Hindlimb muscle (tissue), 1 donor: ENCODE measurements around the gene CDCA3. TPM values are rescaled to one million over a fixed set of nuclear protein-coding genes. Genes with fewer than 3 reads are reported as not detected.

Experiments used
- DNase-seq: peaks from one replicate; pipeline ENCODE4 v3.0.0-alpha.2; 2013
- polyA plus RNA-seq: library from polyadenylated mRNA; unstranded; fragments of 120-200 nt; gene quantifications from one replicate; pipeline ENCODE4 v1.2.1, GENCODE V29; 2013; ENCODE audit not compliant: insufficient read length

CDCA3 gene
- polyA plus RNA-seq, 1 donor, result 16.7 TPM

GRCh38 chr12:6819106-6820030, 31.7 kb downstream of the CDCA3 start:
- no peak for DNase-seq

- no peak for DNase-seq
Observed at GRCh38 chr12:6818645-6819044, 32.4 kb downstream of the CDCA3 start.

- DNase-seq, result no peak
Observed at GRCh38 chr12:6818222-6818621, 32.9 kb downstream of the CDCA3 start.

- DNase-seq, result no peak
Observed at GRCh38 chr12:6817662-6818157, 33.4 kb downstream of the CDCA3 start.

- no peak for DNase-seq
Observed at GRCh38 chr12:6817098-6817497, 34.0 kb downstream of the CDCA3 start.

- no peak for DNase-seq
Observed at GRCh38 chr12:6816598-6816997, 34.5 kb downstream of the CDCA3 start.

GRCh38 chr12:6813363-6813762, 37.7 kb downstream of the CDCA3 start:
- DNase-seq, result no peak

- DNase-seq, result no peak
Observed at GRCh38 chr12:6810758-6811157, 40.3 kb downstream of the CDCA3 start.

DNA sequence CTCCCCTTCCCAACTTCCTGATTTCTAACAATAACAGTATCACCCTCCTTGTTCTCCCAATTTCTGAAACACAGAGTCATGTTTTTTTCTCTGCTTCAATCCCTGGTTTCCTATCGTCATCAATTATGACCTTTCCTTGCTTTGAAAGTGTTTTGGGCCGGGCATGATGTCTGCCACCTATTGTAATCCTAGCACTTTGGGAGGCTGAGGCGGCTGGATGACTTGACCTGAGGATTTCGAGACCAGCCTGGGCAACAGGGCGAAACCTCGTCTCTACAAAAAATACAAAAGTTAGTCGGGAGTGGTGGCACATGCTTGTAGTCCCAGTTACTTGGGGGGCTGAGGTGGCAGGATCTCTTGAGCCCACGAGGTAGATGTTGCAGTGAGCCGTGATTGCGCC, 42.0 kb downstream of the CDCA3 start:
- DNase-seq, result no peak

DNA sequence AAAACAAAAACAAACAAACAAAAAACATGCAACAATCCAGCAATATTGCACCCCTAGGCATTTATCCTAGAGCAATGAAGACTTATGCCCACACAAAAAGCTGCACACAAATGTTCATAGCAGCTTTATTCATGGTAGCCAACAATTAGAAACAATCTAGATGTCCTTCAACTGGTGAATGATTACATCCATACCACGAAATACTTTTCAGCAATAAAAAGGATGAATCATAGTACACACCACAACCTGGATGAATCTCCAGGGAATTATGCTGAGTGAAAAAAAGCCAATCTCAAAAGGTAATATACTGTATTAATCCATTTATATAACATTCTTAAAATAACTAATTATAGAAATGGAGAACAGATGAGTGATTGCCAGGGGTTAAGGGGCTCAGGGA, 43.9 kb downstream of the CDCA3 start:
- no peak for DNase-seq

GRCh38 chr12:6799147-6799546, 51.9 kb downstream of the CDCA3 start:
- DNase-seq, result no peak

Other genes starting within 250 kb of the CDCA3 start
- gene CHD4, start 243.9 kb downstream of the CDCA3 start, polyA plus RNA-seq, result 174 TPM
- 2.4 TPM for gene LPAR5, start 215.3 kb downstream of the CDCA3 start, polyA plus RNA-seq
- 2.9 TPM for gene ACRBP, start 203.9 kb downstream of the CDCA3 start, polyA plus RNA-seq
- gene ING4, start 188.2 kb downstream of the CDCA3 start, polyA plus RNA-seq, result 47.6 TPM
- 50.4 TPM for gene ZNF384, start 161.9 kb downstream of the CDCA3 start, polyA plus RNA-seq
- gene PIANP, start 150.5 kb downstream of the CDCA3 start, polyA plus RNA-seq, result 2.4 TPM
- 65.7 TPM for gene COPS7A, start 127.2 kb downstream of the CDCA3 start, polyA plus RNA-seq
- gene MLF2, start 98.1 kb downstream of the CDCA3 start, polyA plus RNA-seq, result 134 TPM
- 373 TPM for gene PTMS, start 84.9 kb downstream of the CDCA3 start, polyA plus RNA-seq
- 0.80 TPM for gene LAG3, start 78.8 kb downstream of the CDCA3 start, polyA plus RNA-seq
- gene CD4, start 61.8 kb downstream of the CDCA3 start, polyA plus RNA-seq, result 11.1 TPM
- 17.6 TPM for gene GPR162, start 29.5 kb downstream of the CDCA3 start, polyA plus RNA-seq
- 29.7 TPM for gene P3H3, start 22.9 kb downstream of the CDCA3 start, polyA plus RNA-seq
- 32.6 TPM for gene GNB3, start 10.4 kb downstream of the CDCA3 start, polyA plus RNA-seq
- gene USP5, start 864 bp upstream of the CDCA3 start, polyA plus RNA-seq, result 66.9 TPM
- gene TPI1, start 16.2 kb upstream of the CDCA3 start, polyA plus RNA-seq, result 1,016 TPM
- gene SPSB2, start 22.0 kb upstream of the CDCA3 start, polyA plus RNA-seq, result 5.9 TPM
- gene LRRC23, start 53.5 kb upstream of the CDCA3 start, polyA plus RNA-seq, result 9.3 TPM
- gene ENO2, start 63.3 kb upstream of the CDCA3 start, polyA plus RNA-seq, result 4.8 TPM
- 91.2 TPM for gene ATN1, start 76.7 kb upstream of the CDCA3 start, polyA plus RNA-seq
- gene RNU7-1, start 92.5 kb upstream of the CDCA3 start, polyA plus RNA-seq, result not detected
- 148 TPM for gene C12orf57, start 92.7 kb upstream of the CDCA3 start, polyA plus RNA-seq
- 6.8 TPM for gene PTPN6, start 100.1 kb upstream of the CDCA3 start, polyA plus RNA-seq
- 307 TPM for gene PHB2, start 119.4 kb upstream of the CDCA3 start, polyA plus RNA-seq
- gene EMG1, start 119.6 kb upstream of the CDCA3 start, polyA plus RNA-seq, result 26.6 TPM
- gene LPCAT3, start 167.2 kb upstream of the CDCA3 start, polyA plus RNA-seq, result 18.6 TPM
- 138 TPM for gene C1S, start 209.4 kb upstream of the CDCA3 start, polyA plus RNA-seq
- gene C1R, start 241.2 kb upstream of the CDCA3 start, polyA plus RNA-seq, result 140 TPM